ELF-1 (cell line): Measurements from ENCODE around the gene TCF4.

ENCODE experiments used
- DNase-seq: peaks from one replicate; pipeline ENCODE4 v3.0.0-alpha.2; 2016; ENCODE audit warnings: low read depth, low spot score

TCF4 gene

DNA sequence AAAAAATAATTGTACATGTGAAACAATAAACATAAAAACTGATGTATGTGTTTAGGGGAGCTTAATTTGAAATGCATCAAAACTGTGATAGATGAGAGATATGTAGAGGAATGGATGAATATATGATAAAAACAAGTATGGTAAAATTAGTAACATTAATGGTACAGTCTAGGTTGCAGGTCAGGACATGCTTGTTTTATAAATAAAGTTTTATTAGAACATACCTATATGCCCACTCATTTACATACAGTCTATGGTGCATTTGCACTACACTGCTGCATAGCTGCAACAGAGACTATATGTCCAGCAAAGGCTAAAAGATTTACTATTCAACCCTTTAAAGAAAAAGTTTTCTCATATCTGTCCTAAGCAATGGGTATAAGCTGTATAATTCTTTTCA is 392.1 kb downstream of the TCF4 start:
- DNase-seq: no peak

DNA sequence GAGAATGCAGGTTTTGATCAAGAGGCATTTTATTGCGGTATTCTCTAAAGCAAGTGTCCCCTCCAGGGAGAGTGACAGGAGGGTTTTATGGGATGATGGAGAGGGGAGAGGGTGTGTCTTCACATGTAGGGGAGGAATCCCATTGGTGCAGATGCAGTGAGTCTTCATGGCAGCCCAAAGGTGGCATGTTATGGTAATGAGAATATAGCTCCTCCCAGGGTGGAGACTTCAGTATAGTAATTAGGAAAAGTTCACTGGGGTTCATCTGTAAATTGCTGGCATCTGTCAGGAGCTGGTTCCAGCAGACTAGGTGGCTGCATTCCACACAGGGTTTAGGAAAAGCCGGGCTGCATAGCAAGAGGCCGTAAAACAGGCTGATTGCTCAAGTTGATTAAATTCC is 398.0 kb downstream of the TCF4 start:
- DNase-seq: peak; percentile 90

DNA sequence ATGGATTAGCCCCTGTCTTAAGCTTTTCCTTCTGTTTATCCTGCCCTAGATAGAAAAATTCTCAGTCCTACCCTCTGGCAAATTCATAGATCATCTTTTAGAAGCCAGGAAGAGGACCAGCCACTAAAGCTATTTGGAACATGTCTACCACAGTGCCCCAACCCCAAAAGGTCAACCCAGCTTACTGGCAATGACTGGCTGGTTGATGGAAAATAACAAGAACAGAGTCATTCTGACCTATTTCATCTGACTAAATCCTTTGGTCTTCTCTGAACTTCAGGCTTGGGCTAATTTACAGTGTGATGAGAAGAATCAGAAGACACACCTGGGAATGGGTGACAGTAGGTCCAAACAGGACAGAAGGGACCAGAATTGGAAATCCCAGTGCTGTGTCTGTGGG is 401.4 kb downstream of the TCF4 start:
- no peak for DNase-seq

DNA sequence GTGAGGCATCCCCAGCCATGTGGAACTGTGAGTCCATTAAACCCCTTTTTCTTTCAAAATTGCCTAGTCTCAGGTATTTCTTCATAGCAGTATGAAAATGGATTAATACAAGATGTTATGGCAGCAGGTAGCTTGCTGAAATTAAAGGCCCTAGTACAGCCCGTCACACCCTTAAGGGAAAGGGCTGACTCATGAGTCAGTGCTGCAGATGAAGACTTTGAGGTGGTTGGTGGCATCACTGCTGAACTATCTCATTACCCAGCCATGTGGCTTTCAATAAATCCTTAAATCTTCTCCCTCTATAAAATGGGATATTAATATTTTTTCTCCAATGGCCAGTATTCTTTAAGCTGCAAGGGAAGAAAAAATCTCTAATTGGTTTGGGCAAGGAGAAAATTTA is 402.6 kb downstream of the TCF4 start:
- no peak for DNase-seq

DNA sequence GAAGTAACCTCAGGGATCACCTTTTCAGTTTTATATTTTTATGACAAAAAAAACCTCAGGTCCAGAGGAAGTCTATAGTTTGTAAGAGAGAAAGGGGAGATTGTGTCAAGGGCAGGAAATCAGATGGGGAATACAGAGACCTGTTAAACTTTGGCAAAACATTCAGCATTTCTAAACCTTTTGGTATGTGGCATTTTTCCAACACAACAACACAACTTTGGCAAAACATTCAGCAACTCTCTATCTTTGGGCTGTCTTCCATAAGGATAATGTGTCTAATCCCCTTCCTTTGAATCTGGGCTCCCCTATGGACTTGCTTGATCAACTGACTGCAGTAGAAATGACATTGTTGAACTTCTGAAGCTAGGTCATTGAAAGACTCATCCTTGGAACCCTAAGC is 408.2 kb downstream of the TCF4 start:
- no peak for DNase-seq

DNA sequence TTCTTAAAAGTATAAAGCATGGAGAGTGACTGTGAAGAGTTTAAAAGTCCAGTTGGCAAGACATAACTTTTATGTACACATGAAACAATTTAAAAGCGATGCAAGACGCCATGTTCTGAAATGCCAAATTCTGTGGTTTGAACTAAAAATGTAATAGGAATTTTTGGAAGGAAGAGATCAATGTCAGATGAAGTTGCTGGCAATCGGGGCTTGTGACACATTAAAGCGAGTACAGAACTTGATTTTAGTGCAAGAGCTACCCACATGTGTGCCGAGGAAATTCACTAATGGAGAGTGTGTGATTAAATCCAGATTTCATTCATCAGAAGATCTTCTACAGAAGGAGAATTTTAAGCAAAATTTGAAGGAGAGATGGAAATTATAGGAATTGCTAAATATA is 408.6 kb downstream of the TCF4 start:
- DNase-seq: no peak

DNA sequence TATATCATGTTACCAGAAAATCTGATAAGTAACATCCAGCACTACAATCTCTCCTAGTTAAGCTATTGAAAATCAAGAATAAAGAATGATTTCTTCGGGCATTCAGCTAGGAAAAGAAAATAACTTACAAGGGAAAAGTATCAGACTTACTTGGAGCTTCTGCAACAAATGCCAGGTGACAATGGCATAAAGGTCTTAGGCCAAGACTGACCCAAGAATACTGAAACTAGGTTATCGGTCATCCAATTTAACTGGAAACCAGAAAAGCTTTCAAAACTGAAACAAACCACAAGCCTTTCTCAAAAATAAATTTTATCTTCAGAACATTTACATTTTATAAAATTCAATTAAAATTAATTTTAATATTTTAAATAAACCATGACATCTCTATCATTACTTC is 414.7 kb downstream of the TCF4 start:
- no peak for DNase-seq
